DOHH2 (cell line): ENCODE data around the gene SPRY1.

ENCODE experiments used
- EZH2phosphoT487 ChIP-seq: fragments of 200-600 bp; sonication (generic); IDR thresholded peaks from 2 replicates; pipeline ENCODE4 v1.6.1; 2017; ENCODE audit warnings: borderline replicate concordance, mild to moderate bottlenecking, antibody characterized with exemption, low read length, moderate library complexity, mixed read lengths
- TF ChIP-seq, protein P1 (sequence below): fragments of 200-600 bp; sonication (generic); IDR thresholded peaks from one replicate; pipeline ENCODE4 v1.5.1; 2014; ENCODE audit warnings: antibody characterized with exemption, mild to moderate bottlenecking, low read depth, low read length; ENCODE audit not compliant: poor library complexity, severe bottlenecking

DNA sequence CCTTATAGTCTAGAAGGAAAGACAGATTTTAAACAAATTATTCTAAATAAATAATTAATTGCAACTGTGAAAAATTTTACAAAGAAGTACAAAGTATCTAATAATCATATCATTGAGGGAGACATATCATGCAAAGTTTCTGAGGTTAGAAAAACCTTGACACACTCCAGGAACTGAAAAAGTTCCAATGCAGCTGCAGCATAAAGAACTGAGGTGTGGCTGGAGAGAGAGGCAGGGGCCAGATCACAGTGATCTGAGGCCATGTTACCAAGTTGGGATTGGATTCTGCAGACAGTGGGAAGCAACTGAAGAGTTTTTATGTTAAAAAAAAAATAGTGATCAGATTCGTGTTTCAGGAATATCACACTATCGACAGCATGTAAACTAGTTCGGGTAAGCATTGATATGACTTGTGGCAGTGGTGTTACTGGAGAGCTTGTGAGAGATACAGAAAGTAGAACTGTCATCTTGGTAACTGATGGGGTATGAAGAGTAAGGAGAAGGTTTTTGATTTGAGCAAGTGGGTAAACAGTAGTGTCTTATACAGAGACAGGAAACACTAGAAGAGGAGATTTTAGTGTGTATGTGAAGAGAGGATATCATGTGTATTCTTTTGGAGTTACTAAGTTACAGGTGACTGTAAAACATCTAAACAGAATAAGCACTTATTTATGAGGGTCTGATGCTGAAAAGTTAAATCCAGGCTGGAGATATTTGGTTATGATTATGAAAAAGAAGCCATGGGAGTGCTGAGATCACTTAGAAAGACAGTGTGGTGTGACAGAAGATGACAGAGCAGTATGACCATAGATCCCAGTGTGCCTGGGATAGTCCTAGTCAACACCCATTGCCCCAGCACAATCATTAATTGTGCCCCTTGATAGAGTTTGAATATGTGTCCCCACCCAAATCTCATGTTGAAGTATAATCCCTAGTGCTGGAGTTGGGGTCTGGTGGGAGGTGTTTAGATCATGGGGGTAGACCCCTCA, 15.6 kb upstream of the SPRY1 start:
- TF ChIP-seq, protein P1, sequence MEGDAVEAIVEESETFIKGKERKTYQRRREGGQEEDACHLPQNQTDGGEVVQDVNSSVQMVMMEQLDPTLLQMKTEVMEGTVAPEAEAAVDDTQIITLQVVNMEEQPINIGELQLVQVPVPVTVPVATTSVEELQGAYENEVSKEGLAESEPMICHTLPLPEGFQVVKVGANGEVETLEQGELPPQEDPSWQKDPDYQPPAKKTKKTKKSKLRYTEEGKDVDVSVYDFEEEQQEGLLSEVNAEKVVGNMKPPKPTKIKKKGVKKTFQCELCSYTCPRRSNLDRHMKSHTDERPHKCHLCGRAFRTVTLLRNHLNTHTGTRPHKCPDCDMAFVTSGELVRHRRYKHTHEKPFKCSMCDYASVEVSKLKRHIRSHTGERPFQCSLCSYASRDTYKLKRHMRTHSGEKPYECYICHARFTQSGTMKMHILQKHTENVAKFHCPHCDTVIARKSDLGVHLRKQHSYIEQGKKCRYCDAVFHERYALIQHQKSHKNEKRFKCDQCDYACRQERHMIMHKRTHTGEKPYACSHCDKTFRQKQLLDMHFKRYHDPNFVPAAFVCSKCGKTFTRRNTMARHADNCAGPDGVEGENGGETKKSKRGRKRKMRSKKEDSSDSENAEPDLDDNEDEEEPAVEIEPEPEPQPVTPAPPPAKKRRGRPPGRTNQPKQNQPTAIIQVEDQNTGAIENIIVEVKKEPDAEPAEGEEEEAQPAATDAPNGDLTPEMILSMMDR: no peak
- no peak for TF ChIP-seq EZH2phosphoT487
